AG09319 (cell line): ENCODE results near the gene CACNA2D3.

Experiments
- DNase-seq: peaks from one replicate; pipeline ENCODE4 v3.0.0-alpha.2; 2010; ENCODE audit warnings: low read depth; ENCODE audit errors: extremely low read depth
- TF ChIP-seq, protein P1 (sequence below): IDR thresholded peaks from 2 replicates; pipeline ENCODE4 v1.5.1; 2011; ENCODE audit warnings: low read depth, mild to moderate bottlenecking, inconsistent platforms, low read length, moderate library complexity

Gene CACNA2D3

DNA sequence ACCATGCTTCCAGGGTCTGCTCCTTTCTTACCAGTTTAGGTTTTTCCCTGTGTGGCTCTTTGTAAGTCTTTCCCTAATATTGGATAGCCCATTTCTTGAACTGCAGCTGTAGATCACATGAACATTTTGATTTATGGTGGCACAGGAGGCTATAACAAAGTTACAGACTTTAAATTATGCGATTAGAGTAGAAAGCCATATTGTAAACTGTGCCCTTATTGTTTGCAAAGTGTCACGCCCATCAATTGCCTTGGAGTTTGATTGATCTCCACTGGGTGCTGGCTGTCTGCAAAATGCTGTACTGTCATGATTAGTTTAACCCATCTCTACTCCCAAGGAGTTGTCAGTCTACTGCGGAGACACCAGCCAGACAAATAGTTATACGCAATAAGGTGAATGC, 110.3 kb downstream of the CACNA2D3 start:
- TF ChIP-seq, protein P1, sequence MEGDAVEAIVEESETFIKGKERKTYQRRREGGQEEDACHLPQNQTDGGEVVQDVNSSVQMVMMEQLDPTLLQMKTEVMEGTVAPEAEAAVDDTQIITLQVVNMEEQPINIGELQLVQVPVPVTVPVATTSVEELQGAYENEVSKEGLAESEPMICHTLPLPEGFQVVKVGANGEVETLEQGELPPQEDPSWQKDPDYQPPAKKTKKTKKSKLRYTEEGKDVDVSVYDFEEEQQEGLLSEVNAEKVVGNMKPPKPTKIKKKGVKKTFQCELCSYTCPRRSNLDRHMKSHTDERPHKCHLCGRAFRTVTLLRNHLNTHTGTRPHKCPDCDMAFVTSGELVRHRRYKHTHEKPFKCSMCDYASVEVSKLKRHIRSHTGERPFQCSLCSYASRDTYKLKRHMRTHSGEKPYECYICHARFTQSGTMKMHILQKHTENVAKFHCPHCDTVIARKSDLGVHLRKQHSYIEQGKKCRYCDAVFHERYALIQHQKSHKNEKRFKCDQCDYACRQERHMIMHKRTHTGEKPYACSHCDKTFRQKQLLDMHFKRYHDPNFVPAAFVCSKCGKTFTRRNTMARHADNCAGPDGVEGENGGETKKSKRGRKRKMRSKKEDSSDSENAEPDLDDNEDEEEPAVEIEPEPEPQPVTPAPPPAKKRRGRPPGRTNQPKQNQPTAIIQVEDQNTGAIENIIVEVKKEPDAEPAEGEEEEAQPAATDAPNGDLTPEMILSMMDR: no peak

DNA sequence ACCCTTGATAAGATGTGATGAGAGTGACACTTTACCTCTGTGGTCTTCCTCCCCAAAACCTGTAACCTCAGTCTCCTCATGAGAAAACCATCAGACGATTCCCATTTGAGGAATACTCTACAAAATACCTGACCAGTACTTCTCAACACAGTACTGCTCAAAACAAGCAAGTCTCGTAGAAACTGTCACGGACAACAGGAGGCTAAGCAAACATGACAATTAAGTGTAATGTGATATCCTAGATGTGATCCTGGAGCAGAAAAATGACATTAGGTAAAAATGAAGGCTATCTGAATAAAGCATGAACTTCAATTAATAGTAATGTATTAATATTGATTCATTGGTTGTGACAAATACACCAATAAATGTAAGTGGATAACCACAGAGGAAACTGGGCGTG, 113.6 kb downstream of the CACNA2D3 start:
- TF ChIP-seq, protein P1: no peak
- DNase-seq: no peak

More for the DNA sequence above, 110.3 kb downstream of the CACNA2D3 start:
- DNase-seq: no peak

DNA sequence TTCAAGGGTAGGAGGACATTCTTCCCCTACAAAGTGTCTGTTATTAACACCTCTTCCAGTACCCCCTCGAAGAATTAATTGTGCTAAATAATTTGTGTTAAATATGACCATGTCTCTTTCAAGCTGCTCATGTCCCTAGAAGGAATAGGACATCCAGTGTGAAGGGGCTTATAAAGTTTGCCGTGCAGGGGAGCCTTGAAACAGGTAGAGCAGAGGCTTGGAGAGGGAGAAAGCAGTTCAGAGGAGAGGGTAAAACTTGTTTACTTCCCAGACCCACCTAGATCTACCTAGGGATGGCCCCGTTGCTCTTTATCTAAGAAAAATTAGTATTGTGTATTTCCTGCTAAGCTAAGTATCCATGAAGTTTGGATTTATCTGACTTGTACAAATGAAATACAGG, 114.8 kb downstream of the CACNA2D3 start:
- DNase-seq: no peak
- TF ChIP-seq, protein P1: no peak

DNA sequence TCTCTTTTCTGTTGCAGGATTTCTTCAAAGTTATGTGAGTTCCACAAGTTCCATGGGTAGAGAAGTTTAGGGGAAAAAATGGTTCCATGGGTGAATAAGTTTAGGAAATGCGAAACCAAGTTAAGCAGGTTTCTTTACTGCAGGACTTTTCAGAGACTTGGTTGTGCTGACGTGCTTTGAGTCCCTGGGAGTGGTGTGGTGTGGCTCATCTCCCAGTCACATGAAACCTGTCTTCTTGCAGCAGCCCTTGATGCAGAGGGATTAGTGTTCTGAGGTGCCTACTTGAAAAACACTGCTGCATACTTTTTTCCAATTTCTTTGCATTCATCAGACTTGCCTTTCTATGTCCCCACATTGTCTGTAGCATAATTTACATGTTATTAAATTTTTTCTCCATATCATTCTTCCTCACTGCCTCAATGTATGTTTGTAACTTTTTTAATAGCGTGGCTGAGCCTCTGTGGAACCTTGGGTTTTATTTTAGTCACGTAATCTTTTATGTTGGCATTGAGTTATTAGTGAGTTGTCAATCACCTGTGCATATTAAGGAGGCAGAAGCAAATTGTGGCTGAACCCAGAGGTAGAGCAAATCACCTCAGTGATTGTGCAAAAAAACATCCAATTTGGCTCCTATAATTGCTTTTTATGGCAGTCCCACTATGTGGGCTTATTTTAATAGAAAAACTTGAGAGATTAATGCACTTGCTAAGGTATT, 115.6 kb downstream of the CACNA2D3 start:
- TF ChIP-seq, protein P1: no peak
- no peak for DNase-seq

DNA sequence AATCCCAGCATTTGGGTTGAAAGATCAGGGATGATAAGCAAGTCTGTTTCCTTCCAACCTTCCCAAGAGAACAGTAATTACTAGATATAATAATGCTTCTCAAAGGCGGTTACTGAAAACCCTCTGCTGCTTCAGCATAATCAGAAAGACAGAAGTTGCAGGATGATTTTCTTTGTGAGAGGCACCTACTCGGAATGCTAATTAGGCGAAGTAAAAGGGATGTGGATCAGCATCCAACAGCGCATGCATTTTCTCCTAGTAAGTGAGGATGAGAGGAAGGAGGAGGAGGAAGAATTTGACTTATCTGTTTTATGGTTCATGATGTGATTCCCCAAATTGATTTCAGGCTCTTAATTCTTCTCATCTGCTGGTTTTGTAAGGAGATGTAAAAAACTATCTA, 118.0 kb downstream of the CACNA2D3 start:
- TF ChIP-seq, protein P1: no peak
- no peak for DNase-seq

DNA sequence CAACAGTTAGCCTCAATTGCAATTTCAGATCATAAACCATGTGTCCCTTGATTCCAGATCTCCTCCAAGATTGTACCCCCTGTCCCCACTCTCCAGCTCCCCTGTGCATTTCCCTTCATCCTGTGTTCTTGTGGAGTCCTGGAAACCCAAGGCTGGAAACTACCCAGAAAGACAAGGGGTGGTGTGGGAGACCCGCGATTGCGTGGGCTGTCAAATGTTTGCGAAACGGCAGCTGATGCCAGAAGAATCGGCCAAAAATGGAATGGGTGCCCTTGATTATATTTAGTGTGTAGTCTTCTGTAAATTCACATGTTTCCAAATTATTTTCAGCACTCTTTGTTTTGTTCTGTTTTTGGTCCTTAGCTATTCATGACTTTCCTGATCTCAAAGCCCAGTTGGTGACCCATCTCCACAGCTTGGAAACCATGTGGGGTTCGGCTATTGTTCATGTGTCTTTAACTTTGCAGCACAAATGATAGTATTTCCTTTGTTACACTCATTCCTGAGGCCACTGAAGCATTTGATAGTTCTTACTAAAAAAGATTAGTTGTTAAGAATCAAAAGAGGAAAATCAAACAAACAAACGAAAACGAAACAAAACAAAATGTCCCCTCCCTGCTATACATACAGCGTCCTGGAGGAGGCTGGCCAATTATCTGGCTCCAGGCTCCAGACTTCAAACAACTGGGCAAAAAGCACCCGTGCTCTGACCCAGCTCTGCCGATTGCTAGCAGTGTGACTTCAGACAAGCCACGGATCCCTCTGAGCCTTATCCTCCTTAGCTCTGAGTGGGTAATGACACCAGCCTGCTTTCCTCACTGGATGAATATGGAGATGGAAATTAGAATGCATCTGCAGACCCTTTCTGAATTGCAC, 120.9 kb downstream of the CACNA2D3 start:
- DNase-seq: peak; percentile 2
- TF ChIP-seq, protein P1: peak; percentile 22
